OCI-LY1 (cell line): ENCODE data around the gene TIE1.

Experiments used
- H2AFZ ChIP-seq: fragments of 200-600 bp; sonication (generic), shearing (Covaris generic); 2 replicates; pipeline ENCODE4 v1.6.0; 2014; ENCODE audit warnings: antibody characterized with exemption, mild to moderate bottlenecking, low read length
- H3F3A ChIP-seq: fragments of 200-600 bp; sonication (generic), shearing (Covaris generic); 2 replicates; pipeline ENCODE4 v1.6.0; 2014; ENCODE audit warnings: mild to moderate bottlenecking, antibody characterized with exemption, low read length, moderate library complexity; ENCODE audit not compliant: insufficient read depth
- H3K27ac ChIP-seq: fragments of 200-600 bp; sonication (generic); 2 replicates; pipeline ENCODE4 v1.5.1; 2014; ENCODE audit warnings: low read length, mixed run types, mild to moderate bottlenecking, low read depth; ENCODE audit not compliant: poor library complexity, severe bottlenecking
- H3K27me3 ChIP-seq: fragments of 200-600 bp; sonication (generic); 2 replicates; pipeline ENCODE4 v1.6.0; 2014; ENCODE audit warnings: antibody characterized with exemption, mild to moderate bottlenecking, low read length, moderate library complexity; ENCODE audit not compliant: insufficient read depth
- H3K36me3 ChIP-seq: fragments of 200-600 bp; sonication (generic); 2 replicates; pipeline ENCODE4 v1.6.1; 2014; ENCODE audit warnings: mild to moderate bottlenecking, antibody characterized with exemption, low read length, moderate library complexity, mixed read lengths; ENCODE audit not compliant: insufficient read depth
- H3K4me1 ChIP-seq: fragments of 200-600 bp; sonication (generic); 2 replicates; pipeline ENCODE4 v1.5.1; 2014; ENCODE audit warnings: mild to moderate bottlenecking, low read length, moderate library complexity; ENCODE audit not compliant: insufficient read depth, severe bottlenecking
- H3K4me2 ChIP-seq: fragments of 200-600 bp; sonication (generic), shearing (Covaris generic); 2 replicates; pipeline ENCODE4 v1.6.1; 2014; ENCODE audit warnings: low read length
- H3K4me3 ChIP-seq: fragments of 200-600 bp; sonication (generic); 2 replicates; pipeline ENCODE4 v1.5.1; 2014; ENCODE audit warnings: low read length, low read depth, mild to moderate bottlenecking, mixed read lengths; ENCODE audit not compliant: poor library complexity, severe bottlenecking
- H3K79me2 ChIP-seq: fragments of 200-600 bp; shearing (Covaris generic); 2 replicates; pipeline ENCODE4 v1.6.1; 2016; ENCODE audit warnings: mixed run types, low read length, mixed read lengths; ENCODE audit not compliant: insufficient read depth
- H3K9ac ChIP-seq: fragments of 200-600 bp; sonication (generic), shearing (Covaris generic); 2 replicates; pipeline ENCODE4 v1.6.1; 2014; ENCODE audit warnings: mild to moderate bottlenecking, low read length, mixed read lengths
- H3K9me2 ChIP-seq: fragments of 200-600 bp; sonication (generic), shearing (Covaris generic); 2 replicates; pipeline ENCODE4 v1.6.1; 2014; ENCODE audit warnings: low read depth, mild to moderate bottlenecking, low read length, mixed read lengths
- H3K9me3 ChIP-seq: fragments of 200-600 bp; shearing (Covaris generic); 2 replicates; pipeline ENCODE4 v1.6.1; 2014; ENCODE audit warnings: low read length, mixed read lengths
- H4K20me1 ChIP-seq: fragments of 200-600 bp; sonication (generic), shearing (Covaris generic); 2 replicates; pipeline ENCODE4 v1.6.0; 2016; ENCODE audit warnings: mild to moderate bottlenecking, low read length; ENCODE audit not compliant: insufficient read depth
- CTCF ChIP-seq: fragments of 200-600 bp; sonication (generic), shearing (Covaris generic); IDR thresholded peaks from 2 replicates; pipeline ENCODE4 v1.5.1; 2017; ENCODE audit warnings: mild to moderate bottlenecking, antibody characterized with exemption, low read length, moderate library complexity, mixed read lengths
- EZH2 ChIP-seq: fragments of 200-600 bp; sonication (generic), shearing (Covaris generic); IDR thresholded peaks from 2 replicates; pipeline ENCODE4 v1.8.0; 2017; ENCODE audit warnings: borderline replicate concordance, mixed run types, mild to moderate bottlenecking, antibody characterized with exemption, low read length, moderate library complexity, mixed read lengths

TIE1 gene

GRCh38 chr1:43256675-43257570 is 43.9 kb upstream of the TIE1 start:
- no peaks in the 10 kb centered on the region for H3K36me3 ChIP-seq
- H3K27me3 ChIP-seq, result no peaks in the 10 kb centered on the region; the same call in 1 of the 2 replicates
- no peaks in the 10 kb centered on the region for H4K20me1 ChIP-seq
- H3K4me2 ChIP-seq, result no peak overlapping the region
- no peaks in the 10 kb centered on the region for H3K79me2 ChIP-seq
- no peak overlapping the region for H3K9ac ChIP-seq
- H3K9me3 ChIP-seq, result no peaks in the 10 kb centered on the region
- no peaks in the 10 kb centered on the region for H3K4me1 ChIP-seq
- H2AFZ ChIP-seq, result no peak overlapping the region
- TF ChIP-seq CTCF, result no peak
- no peak for TF ChIP-seq EZH2
- H3K27ac ChIP-seq, result no peak overlapping the region
- no peaks in the 10 kb centered on the region for H3F3A ChIP-seq
- no peak overlapping the region for H3K4me3 ChIP-seq
- no peaks in the 10 kb centered on the region for H3K9me2 ChIP-seq

DNA sequence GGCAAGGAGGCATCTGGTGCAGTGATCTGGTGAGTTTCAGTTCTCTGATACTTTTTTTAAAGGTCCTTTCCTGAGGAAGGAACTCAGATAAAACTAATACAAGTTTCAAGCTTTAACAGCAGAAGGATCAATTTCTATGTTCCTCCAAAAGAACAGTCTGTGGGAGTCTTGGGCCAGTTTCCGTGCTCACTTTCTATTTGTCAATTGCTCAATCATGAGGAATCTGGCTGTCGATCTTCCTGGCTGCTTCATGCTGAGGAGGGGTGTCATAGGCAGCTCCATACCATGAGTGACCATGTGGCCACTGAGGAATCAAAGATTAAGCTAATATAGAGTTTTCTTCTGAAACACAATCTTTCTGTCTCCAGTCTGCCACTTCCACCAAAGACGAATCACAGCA is 42.4 kb upstream of the TIE1 start:
- TF ChIP-seq EZH2, result no peak
- TF ChIP-seq CTCF, result no peak
- H3F3A ChIP-seq, result no peaks in the 10 kb centered on the region
- H3K4me3 ChIP-seq, result no peak overlapping the region
- H4K20me1 ChIP-seq, result no peaks in the 10 kb centered on the region
- no peak overlapping the region for H2AFZ ChIP-seq
- no peak overlapping the region for H3K27ac ChIP-seq
- H3K4me1 ChIP-seq, result no peaks in the 10 kb centered on the region
- no peaks in the 10 kb centered on the region; the same call in 1 of the 2 replicates for H3K27me3 ChIP-seq
- H3K4me2 ChIP-seq, result no peak overlapping the region
- H3K9ac ChIP-seq, result no peak overlapping the region
- peaks cover 4% of the 10 kb centered on the region; the same call in 1 of the 2 replicates for H3K9me3 ChIP-seq
- H3K36me3 ChIP-seq, result no peaks in the 10 kb centered on the region
- no peaks in the 10 kb centered on the region for H3K79me2 ChIP-seq
- no peaks in the 10 kb centered on the region for H3K9me2 ChIP-seq

GRCh38 chr1:43265431-43265830 is 35.4 kb upstream of the TIE1 start:
- Histone ChIP-seq H3K4me1 (no peaks in the 10 kb centered on the region), H3F3A (no peaks in the 10 kb centered on the region), H3K27ac (no peak overlapping the region), H3K4me2 (no peak overlapping the region), H3K79me2 (no peaks in the 10 kb centered on the region), H3K9ac (no peak overlapping the region), H3K9me3 (peaks cover 7% of the 10 kb centered on the region; the same call in 1 of the 2 replicates), H3K9me2 (no peaks in the 10 kb centered on the region), H2AFZ (no peak overlapping the region), H3K4me3 (no peak overlapping the region), H3K27me3 (no peaks in the 10 kb centered on the region; the same call in 1 of the 2 replicates), H4K20me1 (no peaks in the 10 kb centered on the region), H3K36me3 (no peaks in the 10 kb centered on the region)
- TF ChIP-seq CTCF (no peak), EZH2 (no peak)
